HG02981 (cell line): ENCODE data around the gene VRTN.
"Not testable (repeated sequence)": the region's sequence is repeated elsewhere in the genome, so short reads cannot be mapped to it uniquely, and the experiment has no call there.

ENCODE experiments used
- ATAC-seq: cut with Tn5 transposase; IDR thresholded peaks from one replicate; pipeline ENCODE4 v1.9.1; 2021; ENCODE audit warnings: mild to moderate bottlenecking, moderate library complexity; ENCODE audit not compliant: unreplicated experiment

Gene VRTN

DNA sequence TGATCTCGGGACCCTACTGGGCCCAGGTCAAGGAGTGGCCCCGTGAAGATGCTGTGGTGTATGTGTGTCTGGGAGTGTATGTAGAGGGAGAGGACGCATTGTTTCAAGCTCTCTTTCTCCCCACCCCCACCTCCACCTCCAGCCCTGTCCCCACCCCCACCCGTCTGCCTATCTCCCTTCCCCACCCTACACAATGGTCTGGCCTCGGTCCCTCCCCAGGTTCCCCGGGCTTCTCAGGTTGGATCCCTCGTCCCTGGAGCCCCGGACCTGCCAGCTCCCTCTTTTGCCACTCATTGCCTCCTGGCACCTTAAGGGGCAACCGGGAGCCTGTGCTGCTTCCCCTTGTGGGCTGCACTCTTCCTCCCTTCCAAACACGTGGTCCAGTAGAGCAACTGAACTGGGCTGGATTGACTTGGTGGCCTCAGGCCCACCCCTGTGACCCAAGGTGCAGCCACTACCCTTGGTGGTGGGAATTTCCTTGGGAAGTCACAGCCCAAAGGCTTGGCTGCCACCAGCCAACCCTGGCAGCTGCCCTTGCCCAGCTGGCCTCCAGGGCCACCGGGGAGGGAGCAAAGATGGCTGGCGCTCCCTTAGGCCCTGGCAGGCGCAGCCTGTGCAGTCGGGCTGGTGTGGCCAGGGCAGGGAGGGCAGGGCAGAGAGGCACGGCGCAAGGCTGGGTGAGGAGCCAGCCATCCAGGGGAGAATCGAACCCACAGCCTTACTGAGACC, 628 bp downstream of the VRTN start:
- ATAC-seq = no peak

DNA sequence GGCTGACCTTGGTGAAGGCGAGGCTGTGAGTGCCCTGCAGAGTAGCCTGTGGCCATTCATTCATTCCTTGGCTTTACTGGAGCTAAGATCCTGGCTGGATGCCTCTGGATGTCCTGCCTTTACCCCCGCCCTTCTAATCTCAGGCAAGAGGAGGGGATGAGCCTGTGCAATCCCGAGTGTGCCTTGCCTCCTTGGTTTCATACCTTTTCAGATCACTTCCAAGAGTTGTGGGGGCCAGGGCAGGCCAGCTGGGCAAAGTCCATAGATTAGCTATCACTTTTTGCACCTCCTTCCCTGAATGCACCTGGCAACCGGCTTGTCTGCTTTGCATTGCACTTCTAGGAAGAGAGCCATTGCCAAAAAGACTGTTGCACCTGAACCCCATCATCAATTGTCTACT, 1.5 kb downstream of the VRTN start:
- no peak for ATAC-seq

DNA sequence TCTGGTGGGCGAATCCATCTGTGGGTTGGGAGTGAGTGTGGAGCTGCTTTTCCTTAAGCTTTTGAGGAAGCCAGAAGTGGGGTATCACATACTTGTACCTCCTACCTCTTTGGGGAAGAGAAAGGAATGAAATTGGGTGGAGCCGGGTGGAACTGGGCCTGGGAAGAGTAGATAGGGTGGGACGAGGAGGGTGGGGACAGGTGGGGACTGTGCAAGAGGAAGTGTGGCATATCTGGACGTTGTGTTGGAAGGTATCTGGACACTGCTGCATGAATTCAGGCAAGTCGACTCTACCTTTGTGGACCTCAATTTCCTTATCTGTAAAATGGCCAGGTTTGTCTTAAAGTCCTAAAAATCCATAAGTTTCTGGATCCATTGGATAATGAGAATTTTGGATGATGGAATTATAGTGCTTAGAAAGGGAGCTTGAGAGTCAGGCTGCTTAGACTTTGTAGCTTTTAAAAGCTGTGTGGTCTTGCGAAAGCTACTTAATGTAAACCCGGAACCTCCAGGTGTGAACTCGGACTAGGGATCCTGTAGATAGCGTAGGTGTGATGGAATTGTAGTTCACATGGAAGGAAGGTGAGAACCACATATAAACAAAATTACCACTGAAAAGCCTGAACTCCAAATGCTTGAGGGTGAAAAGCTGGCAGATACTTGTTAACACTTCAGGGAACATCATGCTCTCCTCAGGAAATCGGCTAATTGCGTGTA, 2.1 kb downstream of the VRTN start:
- no peak for ATAC-seq

DNA sequence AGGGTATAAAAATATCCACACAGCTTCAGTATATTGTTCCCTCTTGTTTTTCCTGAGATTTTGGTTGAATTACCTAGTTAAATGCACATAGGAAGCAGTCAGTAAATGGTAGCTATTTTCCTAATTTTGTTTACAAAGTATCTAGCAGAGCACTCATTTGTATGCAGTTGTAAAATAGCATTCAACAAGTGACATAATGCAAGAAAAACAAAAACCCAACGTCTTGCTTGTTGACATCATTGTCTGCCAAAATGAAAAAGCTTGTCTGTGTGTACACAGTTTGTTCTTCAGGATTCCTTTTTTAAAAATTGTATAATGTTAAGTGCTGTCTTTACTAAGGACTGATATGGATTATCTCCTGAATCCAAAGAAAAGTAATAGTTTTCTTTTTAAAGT, 2.7 kb downstream of the VRTN start:
- no peak for ATAC-seq

DNA sequence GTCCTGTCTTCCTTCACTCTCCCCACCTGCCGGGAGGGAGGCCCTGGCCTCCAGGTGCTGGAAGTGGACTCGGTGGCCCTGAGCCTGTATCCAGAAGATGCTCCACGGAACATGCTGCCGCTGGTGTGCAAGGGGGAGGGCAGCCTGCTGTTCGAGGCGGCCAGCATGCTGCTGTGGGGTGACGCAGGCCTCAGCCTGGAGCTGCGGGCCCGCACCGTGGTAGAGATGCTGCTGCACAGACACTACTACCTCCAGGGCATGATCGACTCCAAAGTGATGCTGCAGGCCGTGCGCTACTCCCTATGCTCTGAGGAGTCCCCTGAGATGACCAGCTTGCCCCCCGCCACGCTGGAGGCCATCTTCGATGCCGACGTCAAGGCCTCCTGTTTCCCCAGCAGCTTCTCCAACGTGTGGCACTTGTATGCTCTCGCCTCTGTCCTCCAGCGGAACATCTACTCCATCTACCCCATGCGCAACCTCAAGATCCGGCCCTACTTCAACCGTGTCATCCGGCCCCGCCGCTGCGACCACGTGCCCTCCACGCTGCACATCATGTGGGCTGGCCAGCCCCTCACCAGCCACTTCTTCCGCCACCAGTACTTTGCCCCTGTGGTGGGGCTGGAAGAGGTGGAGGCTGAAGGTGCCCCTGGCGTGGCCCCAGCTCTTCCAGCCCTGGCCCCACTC, 8.8 kb downstream of the VRTN start:
- no peak for ATAC-seq

DNA sequence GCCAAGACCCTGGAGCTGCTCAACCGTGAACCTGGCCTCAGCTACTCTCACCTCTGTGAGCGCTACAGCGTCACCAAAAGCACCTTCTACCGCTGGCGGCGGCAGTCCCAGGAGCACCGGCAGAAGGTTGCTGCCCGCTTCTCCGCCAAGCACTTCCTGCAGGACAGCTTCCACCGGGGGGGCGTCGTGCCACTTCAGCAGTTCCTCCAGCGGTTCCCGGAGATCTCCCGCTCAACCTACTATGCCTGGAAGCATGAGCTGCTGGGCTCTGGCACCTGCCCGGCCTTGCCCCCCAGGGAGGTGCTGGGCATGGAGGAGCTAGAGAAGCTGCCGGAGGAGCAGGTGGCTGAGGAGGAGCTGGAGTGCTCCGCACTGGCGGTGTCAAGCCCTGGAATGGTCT, 9.3 kb downstream of the VRTN start:
- no peak for ATAC-seq

DNA sequence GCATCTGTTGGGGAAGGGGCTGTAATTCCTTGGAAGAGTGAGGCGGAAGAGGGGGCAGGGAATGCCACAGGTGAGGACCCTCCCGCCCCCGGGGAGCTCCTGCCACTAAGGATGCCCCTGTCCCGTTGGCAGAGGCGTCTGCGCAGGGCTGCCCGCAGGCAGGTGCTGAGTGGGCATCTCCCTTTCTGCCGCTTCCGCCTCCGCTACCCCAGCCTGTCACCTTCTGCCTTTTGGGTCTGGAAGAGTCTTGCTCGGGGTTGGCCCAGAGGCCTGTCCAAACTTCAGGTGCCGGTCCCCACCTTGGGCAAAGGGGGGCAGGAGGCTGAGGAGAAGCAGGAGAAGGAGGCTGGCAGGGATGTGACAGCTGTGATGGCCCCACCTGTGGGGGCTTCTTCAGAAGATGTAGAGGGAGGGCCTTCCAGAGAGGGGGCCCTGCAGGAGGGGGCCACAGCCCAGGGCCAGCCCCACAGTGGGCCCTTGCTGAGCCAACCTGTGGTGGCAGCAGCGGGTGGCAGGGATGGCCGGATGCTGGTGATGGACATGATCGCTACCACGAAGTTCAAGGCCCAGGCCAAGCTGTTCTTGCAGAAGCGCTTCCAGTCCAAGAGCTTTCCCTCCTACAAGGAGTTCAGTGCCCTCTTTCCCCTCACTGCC, 10.0 kb downstream of the VRTN start:
- no peak for ATAC-seq

DNA sequence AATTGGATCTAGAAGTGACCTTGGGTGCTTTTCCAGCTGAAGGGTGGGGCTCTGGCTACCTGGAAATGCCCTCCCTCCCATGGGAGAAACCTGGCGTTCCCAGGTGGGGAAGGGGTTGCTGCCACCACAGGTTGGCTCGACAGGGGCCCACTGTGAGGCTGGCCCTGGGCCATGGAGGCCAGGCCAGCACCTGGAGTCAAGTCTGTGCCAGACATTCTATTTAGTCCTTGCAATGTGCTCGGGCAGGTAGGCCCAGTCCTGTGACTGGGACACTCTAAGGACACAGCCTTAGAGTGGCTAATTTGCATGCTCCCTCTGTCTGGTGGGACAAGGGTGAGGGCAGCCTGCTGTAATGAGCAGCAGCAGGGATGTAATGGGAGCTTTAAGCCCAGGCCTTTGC, 11.9 kb downstream of the VRTN start:
- ATAC-seq = no peak

DNA sequence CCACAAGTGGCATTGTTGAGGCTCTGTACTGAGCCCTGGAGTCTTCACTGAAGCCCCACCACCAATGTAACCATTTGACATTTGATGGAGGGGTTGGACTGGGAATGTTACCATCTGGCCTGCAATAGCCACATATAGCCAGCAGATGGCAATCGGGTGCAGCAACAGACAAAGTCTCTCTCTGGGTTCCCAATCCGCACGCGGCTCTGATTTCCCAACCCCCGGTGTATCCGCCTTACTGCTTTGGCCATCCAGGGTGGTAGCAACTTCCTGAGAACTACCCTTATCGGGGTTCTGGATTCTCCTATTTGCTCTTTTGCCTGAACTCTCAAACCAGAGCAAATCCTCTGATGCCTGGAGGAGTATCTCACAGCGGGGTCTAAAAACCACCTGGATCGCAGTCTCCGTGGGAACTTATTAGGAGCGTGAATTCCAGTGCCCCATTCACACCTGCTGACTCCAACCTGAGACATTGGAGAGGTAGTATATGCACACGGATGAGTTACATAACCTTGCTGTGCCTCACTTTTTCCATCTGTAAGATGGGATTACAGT, 14.2 kb downstream of the VRTN start:
- no peak for ATAC-seq

DNA sequence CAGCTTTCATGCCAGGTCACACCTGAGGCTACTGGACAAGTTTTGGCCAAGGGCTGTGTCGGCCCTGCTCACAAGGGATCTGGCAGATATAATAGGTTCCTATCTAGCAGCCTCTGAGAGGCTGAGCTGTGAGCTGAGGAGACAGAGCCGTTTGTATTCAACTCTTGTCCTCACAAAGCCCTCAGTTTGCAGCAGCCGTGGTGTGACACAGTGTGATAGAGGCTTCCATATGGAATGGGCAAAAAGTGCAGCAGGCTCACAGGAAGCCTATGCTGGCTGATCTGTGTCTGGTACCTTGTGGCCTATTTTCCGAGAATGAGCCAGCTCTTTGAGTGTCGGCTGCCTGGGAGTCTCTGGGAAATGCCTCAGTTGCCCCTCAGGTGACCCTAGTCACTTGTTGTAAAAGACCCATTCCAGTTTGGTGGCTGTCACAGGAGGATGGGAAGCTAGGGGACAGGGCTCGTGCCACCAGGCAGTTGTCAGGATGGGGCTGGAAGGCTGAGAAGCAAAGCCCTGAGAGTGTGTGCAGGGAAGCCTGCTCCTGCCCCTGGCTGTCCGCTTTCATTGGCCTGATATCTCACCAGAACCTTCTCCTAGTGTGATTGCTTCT, 16.1 kb downstream of the VRTN start:
- ATAC-seq = no peak

DNA sequence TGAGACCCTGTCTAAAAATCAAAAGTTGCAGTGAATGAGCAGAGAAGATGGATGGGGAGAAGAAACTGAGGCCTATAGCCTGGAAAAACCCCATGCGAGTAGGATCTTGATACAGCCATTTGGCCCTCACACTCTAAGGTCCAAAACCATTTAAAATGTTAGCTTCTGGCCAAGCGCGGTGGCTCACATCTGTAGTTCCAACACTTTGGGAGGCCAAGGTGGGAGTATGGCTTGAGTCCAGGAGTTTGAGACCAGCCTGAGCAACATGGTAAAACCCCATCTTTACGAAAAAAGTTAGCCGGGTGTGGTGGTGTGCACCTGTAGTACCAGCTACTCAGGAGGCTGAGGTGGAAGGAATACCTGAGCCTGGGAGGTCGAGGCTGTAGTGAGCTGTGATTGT, 19.8 kb downstream of the VRTN start:
- no peak for ATAC-seq

DNA sequence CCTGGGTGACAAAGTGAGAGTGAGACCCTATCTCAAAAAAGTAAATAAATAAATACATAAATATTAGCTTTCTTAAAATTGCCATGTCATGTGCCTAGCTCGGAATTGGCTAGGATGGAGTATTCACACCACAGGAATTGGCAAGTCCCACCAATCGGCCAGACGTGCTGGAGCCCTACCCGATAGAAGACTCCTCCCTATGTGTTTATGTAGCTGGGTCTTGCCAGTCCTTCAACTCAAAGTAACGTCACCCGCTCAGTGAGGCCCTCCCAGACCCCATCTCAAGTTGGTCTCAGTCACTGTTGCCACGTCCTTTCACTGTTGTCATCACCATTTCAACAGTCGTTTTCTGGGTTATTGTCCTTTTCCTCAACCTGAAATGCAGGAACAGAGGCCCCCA, 20.2 kb downstream of the VRTN start:
- ATAC-seq = no peak

DNA sequence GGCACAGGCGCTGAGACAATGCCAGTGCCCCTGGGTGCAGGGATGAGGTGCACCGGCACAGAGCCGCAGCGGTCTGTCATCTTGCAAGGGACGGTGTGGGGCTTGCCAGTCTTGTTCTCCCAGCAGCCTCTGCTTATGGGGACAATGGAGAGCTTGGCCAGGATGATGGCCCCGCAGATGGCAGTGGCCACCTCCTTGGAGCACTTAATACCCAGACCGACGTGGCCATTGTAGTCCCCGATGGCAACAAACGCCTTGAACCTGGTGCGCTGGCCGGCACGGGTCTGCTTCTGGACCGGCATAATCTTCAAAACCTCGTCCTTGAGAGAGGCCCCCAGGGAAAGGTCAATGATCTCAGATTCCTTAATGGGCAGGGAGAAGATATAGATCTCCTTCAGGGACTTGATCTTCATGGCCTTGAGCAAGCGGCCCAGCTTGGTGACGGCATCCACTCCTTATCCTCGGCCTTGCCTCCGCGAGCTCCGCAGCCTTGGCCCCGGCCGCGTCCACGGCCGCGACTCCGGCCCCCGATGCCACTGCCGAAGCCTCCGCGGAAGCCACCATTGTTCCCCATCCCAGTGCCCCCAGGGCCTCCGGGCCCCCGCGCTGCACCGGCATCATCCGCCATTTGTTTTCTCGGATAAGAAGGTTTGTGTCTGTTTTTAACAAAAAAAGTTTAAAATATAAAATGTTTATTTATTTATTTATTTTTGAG, 29.9 kb downstream of the VRTN start:
- no peak for ATAC-seq

DNA sequence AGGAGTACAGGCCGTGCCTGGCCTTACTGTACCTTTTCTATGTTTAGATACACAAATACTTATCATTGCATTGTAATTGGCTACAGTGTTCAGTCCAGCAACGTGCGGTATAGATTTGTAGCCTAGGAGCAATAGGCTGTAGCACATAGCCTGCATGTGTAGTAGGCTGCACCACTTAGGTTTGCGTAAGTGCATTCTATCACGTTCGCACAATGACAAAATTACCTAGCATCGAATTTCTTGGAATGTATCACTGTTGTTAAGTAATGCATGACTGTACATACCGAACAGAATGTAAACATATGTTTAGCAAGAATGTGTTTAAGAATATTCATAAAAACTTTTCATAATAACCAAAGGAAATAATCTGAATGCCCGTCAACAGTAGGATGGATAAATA, 31.9 kb downstream of the VRTN start:
- no peak for ATAC-seq

DNA sequence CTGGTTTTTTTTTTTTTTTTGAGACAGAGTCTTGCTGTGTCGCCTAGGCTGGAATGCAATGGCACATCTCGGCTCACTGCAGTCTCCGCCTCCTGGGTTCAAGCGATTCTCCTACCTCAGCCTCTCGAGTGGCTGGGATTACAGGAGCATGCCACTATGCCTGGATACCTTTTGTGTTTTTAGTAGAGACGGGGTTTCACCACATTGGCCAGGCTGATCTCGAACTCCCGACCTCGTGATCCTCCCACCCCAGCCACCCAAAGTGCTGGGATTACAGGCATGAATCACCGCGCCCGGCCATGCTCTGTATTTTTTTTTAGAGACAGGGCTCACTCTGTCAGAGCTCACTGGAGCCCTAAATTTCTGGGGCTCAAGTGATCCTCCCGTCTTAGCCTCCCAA, 32.6 kb downstream of the VRTN start:
- ATAC-seq = no peak

DNA sequence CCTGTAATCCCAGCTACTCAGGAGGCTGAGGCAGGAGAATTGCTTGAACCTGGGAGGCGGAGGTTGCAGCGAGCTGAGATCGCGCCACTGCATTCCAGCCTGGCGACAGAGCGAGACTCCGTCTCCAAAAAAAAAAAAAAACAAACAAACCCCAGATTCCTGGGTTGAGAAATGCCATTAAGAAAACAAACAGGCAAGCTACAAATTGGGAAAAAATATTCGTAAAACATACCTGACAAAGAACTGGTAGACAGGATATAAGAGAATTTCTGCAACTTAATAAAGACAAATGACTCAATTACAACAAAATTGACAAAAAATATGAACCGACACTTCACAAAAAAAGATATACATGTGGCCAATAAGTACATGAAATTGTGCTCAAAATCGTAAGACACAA, 33.3 kb downstream of the VRTN start:
- not testable (repeated sequence) for ATAC-seq

DNA sequence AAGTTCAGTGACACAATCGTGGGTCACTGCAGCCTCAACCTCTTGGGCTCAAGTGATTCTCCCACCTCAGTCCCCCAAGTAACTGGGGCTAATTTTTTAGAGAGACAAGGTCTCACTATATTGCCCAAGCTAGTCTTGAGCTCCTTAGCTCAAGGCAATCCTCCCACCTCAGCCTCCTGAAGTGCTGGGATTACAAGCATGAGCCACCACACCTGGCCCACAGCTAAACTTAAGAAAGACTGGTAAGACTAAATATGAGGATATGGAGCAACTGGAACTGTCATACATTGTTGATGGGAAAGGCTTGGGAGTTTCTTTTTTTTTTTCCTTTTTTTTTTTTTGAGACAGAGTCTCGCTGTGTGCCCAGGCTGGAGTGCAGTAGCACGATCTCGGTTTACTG, 34.0 kb downstream of the VRTN start:
- ATAC-seq = no peak

DNA sequence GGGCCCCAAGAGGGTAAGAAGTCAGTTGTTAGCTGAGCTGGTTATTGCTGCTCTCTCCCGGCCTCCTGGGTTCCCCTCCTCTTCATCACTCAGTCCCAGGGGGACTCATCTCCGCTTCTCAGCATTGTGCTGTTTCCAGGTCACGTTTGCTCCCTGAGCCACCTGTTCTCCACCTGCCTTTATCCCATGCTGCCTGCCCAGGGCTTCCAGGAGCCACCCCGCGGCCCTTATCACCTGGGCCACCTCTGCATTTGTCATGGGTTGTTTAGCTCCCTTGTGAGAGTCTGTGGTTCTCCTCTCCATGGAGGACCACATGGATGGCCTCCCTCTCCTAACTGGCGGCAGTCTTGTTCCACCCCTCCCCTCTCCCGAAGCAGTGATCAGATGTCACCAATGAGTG, 41.7 kb downstream of the VRTN start:
- no peak for ATAC-seq

DNA sequence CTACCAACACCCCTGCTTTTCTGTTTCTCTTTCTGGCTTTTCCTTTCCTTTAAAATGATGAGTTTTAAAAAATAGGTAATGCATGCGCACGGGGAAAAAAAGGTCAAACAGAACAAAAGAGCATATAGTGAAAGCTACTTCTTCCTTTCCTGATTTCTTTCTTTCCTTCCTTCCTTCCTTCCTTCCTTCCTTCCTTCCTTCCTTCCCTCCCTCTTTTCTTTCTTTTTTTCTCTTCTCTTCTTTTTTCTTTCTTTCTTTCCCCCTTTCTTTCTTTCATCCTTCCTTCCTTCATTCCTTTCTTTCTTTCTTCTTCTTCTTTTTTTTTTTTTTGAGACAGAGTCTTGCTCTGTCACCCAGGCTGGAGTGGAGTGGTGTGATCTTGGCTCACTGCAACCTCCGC, 42.2 kb downstream of the VRTN start:
- ATAC-seq = not testable (repeated sequence)

DNA sequence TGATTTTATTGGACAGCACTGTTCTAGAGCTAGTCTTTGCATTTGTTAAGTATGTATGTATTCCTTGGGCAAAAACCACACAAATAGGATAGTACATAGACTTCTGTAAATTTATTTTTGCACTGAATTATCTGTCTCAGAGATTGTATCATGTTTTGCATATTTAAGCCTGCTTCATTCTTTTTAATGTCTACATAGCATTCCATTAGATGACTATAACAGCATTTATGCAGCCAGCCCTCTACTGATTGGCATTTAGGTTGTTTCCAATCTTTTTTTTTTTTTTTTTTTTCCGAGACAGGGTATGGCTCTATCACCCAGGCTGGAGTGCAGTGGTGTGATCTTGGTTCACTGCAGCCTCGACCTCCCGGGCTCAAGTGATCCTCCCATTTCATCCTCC, 43.2 kb downstream of the VRTN start:
- no peak for ATAC-seq
